ENCODE results near the gene OPCML.

Gene OPCML

GRCh38 chr11:133501643-133502539 is 30.4 kb downstream of the OPCML start:
- no peak for DNase-seq

- no peak for DNase-seq
These were observed 31.4 kb downstream of the OPCML start for GRCh38 chr11:133500936-133501335.

- no peak for DNase-seq
These were observed 31.9 kb downstream of the OPCML start for GRCh38 chr11:133500435-133500834.

GRCh38 chr11:133498969-133499368 is 33.3 kb downstream of the OPCML start:
- no peak for DNase-seq

- no peak for DNase-seq
These were observed 34.7 kb downstream of the OPCML start for GRCh38 chr11:133497477-133498140.

- DNase-seq: no peak
These were observed 39.4 kb downstream of the OPCML start for GRCh38 chr11:133492895-133493294.

GRCh38 chr11:133491680-133492383 is 40.5 kb downstream of the OPCML start:
- no peak for DNase-seq

GRCh38 chr11:133480722-133481121 is 51.6 kb downstream of the OPCML start:
- no peak for DNase-seq

- no peak for DNase-seq
These were observed 53.1 kb downstream of the OPCML start for GRCh38 chr11:133479209-133479608.

- DNase-seq: no peak
These were observed 55.1 kb downstream of the OPCML start for GRCh38 chr11:133477251-133477625.

- DNase-seq: no peak
These were observed 55.6 kb downstream of the OPCML start for GRCh38 chr11:133476570-133477250.

GRCh38 chr11:133474461-133474860 is 57.8 kb downstream of the OPCML start:
- no peak for DNase-seq

- no peak for DNase-seq
These were observed 64.6 kb downstream of the OPCML start for GRCh38 chr11:133467686-133468085.

GRCh38 chr11:133443206-133443747 is 89.0 kb downstream of the OPCML start:
- DNase-seq: no peak

- no peak for DNase-seq
These were observed 90.2 kb downstream of the OPCML start for GRCh38 chr11:133441964-133442660.

- no peak for DNase-seq
These were observed 106.3 kb downstream of the OPCML start for GRCh38 chr11:133425992-133426391.

- DNase-seq: no peak
These were observed 107.1 kb downstream of the OPCML start for GRCh38 chr11:133425245-133425644.

- DNase-seq: no peak
These were observed 114.1 kb downstream of the OPCML start for GRCh38 chr11:133418218-133418617.

- no peak for DNase-seq
These were observed 117.8 kb downstream of the OPCML start for GRCh38 chr11:133414506-133414905.

GRCh38 chr11:133413703-133414102 is 118.6 kb downstream of the OPCML start:
- DNase-seq: no peak

GRCh38 chr11:133409799-133410198 is 122.5 kb downstream of the OPCML start:
- DNase-seq: no peak

- DNase-seq: no peak
These were observed 123.4 kb downstream of the OPCML start for GRCh38 chr11:133408936-133409335.
